HPDE6-E6E7 (cell line): Measurements from ENCODE around the gene CYB5B.

ENCODE experiments used
- DNase-seq: peaks from one replicate; pipeline ENCODE4 v3.0.0; 2011; ENCODE audit warnings: missing footprints; ENCODE audit errors: extremely low spot score

CYB5B gene, protein sequence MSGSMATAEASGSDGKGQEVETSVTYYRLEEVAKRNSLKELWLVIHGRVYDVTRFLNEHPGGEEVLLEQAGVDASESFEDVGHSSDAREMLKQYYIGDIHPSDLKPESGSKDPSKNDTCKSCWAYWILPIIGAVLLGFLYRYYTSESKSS

DNA sequence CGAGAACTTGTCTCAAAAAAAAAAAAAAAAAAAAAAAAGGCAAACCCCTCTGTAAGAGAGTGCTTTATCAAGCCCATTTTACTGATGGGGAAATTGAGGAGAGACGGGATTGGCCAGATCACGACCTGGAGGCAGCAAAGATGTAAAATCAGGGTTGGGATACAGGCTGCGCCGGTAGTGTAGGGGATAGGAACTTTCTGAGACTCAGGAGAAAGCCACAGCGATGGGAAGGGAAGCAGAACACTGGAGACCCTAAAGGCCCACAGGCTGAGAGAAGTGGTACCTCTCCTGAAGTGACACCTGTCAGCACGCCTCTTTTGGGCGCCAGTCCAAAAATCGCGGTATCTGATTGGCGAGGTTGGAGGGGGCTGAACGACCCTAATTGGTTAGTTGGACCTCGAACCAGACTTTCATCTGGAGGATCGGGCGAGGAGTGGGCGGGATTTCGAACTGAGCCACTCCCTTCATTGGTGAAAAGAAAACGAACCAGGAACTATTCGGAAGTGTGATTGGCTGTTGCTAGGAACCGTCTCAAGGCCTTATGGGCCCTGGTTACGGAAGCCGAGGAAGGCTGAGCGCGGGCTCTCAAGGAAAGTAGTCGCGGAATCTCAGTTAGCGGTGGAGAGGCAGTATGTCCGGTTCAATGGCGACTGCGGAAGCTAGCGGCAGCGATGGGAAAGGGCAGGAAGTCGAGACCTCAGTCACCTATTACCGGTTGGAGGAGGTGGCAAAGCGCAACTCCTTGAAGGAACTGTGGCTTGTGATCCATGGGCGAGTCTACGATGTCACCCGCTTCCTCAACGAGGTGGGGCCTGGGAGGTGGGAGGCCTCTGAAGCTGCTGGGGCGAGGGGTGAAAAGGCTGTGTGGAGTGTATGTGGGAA is at the start of gene CYB5B:
Gene CYB5B, plus strand, starts transcription at position 567 of the 882 bp plus-strand sequence. Its CDS starts 65 bp downstream, at position 632.
- DNase-seq, result peak; percentile 99

DNA sequence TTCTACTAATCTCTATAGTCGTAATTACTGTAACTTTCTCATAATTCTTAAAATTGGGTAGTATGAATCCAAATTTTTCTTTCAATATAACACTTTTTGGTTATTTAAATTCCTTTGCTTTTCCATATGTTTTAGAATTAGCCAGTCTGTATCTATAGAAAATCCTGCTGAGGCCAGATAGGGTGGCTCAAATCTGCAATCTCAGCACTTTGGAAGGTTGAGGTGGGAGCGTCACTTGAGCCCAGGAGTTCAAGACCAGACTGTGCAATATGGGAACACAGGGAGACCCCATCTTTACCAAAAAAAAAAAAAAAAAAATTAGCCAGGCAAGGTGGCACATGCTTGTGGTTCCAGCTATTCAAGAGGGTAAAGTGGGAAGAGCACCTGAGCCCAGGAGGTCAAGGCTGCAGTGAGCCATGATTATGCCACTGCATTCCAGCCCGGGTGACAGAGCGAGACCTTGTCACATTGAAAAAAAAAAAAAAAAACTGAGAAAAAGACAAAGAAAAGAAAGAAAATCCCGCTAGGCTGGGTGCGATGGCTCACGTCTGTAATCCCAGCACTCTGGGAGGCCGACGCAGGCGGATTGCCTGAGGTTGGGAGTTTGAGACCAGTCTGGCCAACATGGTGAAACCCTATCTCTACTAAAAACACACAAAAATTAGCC is 47.9 kb upstream of the CYB5B start:
- no peak for DNase-seq

DNA sequence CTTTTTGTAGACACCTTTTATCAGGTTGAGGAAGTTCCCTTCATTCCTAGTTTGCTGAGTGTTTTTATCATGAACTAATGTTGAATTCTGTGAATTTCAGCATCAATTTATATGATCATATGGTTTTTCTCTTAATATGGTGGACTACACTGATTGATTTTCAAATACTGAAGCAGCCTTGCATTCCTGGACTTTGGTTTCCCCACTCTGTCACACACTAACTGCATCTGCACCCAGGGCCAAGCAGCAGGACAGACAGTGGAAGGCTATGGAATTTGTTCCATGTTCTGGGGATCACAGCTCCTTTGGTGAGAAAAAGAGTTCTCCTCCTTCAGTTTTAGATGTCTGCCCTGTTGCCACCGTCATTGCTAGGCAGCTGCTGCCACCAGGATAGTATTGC is 46.4 kb upstream of the CYB5B start:
- no peak for DNase-seq

DNA sequence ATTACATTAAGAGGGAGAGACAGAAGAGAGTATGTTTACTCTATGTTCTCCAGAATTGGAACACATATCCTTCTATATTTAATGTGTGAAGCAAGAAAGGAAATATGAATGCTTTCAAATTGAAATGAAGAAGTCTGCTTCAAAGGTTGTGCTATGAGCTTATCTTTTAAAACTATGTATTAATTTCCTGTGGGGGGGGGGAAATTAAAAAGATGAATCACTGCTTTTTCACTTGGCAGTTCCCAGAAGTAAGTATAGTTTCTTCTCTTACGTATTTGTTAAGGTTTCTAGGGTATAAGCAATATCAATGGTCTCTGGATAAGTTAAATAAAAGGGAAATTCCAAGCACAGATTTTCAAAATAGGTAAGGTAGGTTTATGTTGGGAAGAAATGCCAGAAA is 45.7 kb upstream of the CYB5B start:
- DNase-seq, result no peak

DNA sequence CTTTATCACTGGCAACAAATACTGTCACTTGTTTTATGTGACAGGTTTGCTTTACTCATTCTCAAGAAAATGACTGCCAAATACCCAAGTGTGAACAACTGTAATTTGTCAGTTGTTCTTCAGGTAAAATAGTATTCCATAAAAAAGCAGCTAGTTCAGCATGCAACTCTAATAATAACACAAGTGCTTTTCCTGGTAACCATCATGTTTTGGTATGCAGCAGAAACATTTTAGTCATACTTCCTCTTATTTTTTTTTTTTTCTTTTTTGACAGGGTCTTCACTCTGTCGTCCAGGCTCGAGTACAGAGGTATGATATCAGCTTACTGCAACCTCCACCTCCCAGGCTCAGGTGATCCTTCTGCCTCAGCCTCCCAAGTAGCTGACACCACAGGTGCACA is 43.2 kb upstream of the CYB5B start:
- no peak for DNase-seq

DNA sequence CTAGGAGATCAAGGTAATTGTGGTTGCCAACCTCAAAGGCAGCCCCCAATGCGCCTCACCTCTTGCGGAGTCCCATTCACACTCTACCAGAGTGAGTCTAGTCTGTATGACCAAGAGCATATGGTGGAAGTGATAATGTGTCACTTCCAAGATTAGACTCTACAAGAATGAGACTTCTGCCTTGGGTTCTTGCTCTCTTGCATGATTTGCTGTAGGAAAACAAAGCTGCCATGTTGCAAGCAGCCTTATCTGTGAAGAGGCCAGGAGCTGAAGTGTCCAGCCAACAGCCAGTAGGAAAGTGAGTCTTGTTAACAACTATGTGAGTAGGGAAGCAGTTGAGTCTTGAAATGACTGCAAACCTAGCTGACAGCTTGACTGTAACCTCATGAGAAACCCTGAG is 42.0 kb upstream of the CYB5B start:
- DNase-seq, result no peak

DNA sequence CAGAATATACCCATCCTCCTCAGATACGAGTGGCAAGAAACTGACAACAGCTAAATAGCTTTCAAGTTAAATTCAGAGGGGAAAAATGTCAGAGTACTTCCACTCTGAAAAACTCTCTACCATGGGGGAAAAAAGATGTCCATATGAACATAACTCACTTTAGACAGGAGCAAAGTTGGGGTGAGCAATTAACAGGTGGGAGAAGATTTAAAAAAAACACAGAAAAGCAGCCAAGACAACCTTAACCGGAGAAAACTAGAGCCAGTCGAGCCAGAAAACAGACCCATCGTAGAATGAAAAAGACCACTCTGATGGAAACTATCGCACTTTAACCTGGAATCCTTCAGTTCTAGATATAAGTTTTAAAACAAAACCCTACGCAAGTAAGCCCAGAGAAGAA is 39.4 kb upstream of the CYB5B start:
- DNase-seq, result no peak

DNA sequence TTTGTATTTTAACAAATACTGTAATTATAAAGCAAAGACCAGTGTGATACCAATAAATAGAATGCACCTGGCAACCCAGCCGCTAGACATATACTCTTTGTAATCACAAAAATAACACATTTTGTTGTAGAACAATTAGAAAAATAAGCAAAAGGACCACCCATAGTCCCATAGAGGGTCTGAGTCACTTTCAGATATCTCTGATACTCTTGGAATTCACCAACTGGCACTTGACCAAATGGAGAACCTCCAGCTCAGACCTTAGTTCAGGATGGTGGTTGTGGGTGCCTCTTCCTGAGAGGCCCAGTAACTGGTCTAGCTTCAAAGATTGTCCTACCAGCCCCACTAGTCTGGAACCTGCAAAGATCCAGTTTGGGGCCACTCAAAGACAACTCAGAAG is 37.8 kb upstream of the CYB5B start:
- DNase-seq, result no peak

DNA sequence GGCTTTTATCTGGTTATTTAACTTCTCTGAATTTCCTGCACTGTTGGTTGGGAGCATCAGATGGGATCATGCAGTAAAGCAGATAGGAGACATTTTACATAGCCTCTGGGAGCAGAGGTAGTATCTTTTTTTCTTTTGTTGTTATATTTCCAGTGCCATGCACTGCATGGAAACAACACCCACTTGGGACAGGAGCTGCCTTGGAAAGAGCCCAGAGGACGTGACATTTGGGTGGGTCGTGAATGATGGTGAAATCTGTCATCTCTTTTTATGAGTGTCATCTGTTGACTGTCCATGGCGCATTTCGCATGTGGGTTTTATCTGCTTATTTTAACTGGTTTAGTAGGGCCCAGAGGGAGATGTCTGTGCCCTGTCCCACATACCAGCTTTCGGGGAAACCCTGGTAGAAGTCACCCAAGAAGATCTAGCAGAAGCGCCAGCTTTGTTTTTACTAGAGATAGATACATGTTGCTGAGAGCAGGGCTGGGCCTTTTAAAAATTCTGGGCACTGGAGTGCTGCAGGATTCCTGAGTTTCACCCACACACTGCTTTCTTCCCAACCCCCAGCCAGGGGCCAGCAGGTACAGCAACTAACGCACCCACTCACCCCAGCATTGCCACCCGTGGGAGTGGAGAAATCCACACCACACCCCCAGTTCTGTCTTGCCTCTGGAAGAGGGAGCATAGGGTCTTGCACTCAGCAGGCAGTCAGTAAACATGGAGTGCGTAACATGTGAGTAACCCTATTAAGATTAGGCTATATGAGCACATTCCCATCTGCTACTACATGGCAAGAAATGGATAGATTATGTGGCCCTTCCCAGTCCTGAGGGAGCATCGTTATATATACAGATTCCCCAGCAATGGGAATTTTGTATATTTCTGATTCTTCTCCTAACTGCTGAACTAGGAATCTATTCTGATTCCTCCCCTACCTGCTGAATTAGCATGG is 30.2 kb upstream of the CYB5B start:
- no peak for DNase-seq

DNA sequence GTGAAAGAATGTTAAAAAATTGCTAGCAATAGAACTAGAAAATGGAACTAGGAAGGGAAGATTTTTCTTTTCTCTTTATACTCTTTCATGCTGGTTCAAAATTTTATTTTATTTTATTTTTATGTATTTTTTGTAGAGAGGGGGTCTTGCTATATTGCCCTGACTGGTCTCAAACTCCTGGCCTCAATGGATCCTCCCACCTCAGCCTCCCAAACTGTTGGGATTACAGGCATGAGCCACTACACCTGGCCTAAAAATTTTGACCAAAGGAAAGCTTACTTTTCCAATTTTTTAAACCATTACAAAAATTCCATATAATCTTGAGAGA is 28.6 kb upstream of the CYB5B start:
- no peak for DNase-seq

DNA sequence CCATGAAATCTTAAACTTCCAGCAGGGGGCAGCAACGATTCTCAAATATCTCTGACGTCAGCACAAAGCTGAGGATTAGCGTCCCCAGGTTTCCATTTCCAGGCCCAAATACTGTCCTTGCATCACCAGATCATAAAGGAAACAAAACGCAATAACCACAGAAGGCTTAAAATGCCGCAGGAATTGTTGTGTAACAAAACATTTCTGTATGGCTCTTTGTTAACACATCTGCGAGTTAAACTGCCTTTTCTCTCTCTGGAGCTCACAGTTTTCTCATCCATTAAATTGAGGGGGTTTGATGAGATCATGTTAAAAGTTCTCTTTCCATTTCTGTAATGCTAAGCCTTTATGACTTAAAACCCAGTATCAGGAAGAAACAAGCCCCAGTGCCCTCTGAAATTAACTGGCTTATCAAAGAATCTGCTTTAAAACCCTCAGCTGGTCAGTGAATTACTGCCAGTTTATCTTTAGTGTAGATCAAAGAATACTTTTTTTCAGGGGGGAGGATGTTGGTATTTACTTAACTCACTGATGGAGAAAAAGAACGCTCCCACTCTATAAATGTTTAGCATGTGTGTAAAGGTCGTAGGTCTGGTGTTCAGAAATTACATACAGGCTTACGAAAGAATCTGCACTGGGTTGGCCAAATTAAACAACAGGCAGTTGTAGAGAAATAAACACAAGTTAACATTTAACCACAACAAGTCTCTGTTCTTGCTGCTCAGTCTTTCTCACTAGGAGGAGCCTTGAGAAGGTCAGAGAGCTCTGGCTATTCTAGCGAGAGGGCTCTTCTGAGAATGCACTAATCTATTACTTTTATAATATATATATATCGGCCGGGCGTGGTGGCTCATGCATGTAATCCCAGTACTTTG is 28.0 kb upstream of the CYB5B start:
- DNase-seq, result peak; percentile 74

DNA sequence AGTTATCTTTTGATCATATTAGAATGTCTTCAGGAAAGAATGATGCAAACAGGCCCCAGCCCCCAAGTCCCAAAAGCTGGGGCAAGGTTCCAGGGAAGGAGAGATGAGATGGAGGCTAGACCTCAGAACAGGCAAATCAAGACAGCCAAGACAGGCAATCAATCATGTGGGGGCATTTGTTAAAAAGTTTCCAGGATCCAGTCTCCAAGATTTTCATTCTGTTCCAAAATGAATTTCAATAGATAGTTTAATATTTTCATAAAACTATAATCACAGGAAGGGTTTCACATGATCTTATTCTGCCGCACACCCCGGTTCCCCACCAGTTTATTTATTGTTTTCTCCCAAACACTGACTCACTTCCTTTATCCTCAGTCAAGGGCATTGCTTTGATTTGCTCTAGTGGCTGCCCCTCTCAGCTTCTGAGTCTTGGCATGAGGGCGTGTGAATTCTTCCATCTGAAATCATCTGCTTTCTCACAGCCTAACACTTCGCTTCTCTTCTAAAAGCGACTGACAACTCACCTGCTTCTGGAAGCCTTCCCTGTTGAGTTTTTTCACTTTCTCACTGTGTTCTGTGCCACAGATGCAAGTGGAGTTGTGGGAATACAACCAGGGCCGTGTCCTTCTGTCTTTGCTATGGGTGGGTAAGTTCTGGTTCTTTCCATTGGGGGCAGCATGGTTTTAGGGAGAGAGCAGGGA is 26.4 kb upstream of the CYB5B start:
- no peak for DNase-seq

DNA sequence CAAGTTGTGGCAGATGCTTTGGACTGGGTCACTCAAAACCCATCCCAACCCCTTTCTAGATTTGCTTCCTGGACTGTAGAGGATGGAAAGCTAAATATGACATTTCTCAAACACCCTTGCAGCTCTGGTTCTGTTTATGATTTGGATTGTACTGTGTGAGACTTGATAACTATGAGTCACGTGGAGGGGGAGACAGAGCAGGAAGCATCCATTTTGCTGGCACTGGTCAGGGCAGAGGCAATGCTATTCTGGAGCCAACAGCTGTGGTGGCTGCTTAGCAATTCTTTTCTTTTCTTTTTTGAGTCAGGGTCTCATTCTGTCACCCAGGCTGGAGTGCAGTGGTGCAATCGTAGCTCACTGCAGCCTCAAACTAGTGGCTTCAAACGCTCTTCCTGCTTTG is 25.1 kb upstream of the CYB5B start:
- no peak for DNase-seq

DNA sequence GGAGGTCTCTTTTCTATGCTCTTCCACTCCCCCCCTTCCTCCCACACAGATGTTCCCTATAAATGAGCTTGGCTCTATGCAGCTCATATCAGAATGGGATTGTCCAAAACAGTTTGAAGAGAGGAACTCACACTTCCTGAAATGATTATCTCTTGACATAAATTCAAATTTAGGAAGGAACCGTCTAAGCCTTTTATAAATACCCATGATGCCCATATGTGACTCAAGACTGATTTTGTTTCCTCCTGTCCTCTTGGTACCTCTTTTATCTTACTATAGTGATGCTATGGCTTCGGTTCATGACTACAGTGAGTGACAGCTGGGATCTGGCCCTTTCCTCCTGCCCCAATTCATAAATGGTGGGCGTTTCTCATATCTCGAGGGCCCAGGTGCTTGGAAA is 22.0 kb upstream of the CYB5B start:
- no peak for DNase-seq

DNA sequence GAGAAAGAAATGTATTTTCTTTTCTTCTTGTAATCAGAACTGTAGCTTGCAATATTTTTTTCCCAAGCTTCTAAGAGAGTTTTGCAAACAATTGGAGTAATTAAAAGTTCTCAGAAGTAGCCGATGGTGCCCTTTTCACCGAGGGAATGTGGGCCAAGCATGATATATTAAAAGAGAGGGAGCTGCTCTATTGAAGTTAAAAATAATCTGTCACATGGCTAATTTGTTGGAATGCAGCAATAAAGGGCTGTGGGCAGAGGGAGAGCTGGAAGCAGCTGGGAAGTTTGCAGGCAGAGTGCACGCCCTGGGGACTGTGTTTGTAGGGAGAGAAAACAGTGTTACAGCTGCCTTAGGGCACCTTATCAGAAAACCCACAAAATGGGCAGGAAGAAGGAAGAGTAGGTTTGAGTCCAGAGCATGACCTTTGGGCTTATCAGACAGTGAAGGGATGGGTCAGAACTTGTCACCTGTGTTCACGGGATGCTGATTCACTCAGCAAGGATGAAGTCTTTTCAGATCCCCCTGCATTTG is 20.1 kb upstream of the CYB5B start:
- DNase-seq, result peak; percentile 72

DNA sequence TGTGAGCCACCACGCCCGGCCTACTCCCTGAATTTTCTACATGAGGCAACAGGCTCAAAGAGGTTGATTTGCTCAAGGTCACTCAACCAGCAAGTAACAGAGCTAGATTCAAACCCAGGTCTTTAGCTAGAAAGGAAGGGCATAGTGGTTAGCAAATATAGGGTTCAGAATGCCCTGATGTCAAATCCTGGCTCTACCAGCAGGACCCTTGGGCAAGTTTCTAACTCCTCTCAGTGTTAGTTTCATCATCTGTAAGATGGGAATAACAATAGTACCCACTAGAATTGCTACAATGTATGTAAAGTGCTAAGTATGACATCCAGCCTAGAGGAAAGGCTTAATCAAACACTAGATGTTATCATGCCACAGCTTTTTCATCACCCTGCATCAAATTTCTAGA is 19.1 kb upstream of the CYB5B start:
- no peak for DNase-seq

DNA sequence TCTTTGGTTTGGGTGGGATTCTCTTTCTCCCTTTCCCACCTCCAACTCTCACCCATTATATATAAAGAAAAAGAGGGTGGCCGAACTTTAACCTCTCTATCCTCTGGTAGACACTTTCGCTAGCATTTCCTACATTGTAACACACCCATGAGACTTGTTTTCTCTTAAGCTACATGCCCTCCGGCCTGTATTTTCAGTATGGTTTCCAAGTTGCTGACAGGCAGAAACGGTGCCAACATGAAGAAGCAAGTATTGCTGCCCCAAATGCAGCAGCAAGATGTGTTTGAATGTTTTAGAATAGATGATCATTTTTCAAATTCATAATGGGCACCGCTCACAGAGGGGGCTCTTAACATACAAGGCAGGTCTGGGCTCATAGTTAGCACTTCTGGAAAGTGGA is 18.7 kb upstream of the CYB5B start:
- DNase-seq, result no peak

DNA sequence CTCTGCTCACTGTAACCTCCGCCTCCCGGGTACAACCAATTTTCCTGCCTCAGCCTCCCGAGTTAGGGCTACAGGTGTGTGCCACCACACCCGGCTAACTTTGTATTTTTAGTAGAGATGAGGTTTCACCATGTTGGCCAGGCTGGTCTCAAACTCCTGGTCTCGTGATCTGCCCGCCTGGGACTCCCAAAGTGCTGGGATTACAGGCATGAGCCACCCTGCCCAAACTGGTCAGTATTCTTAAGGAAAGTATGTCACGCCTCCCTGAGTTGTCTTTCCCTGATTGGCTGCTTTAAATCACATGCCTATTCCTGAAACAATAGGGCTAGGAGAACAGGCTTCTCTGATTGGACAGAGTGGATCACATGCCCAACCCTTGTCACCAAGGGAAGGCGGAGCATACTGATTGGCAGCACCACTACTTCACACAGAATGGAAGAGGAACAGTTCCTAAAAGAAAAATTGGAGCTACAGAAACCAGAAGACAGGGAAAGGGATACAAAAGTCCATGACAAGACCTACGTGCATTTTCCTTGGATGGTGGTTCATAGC is 17.6 kb upstream of the CYB5B start:
- DNase-seq, result no peak

DNA sequence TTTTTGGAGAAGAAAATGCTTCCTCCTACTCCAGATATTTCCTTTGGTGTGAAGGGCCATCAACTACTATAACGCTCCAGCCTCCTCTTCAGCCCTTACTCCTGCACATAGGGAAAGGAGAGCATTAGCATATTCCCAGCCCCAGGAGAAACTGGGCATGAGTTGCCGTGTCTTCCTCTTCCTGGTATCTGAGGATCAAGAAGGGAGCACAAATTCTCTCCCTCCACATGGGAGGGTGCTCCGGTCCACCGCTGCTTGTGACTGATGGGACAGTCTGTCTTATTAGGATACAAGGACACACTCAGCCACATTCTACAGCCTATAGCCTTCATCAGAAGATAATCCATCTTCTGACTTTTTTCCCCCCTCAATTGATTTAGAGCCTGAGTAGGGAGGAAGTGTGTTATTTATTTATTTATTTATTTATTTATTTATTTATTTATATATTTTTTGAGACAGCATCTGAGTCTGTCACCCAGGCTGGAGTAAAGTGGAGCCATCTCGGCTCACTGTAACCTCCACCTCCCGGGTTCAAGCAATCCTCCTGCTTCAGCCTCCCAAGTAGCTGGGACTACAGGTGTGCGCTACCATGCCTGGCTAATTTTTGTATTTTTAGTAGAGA is 16.6 kb upstream of the CYB5B start:
- DNase-seq, result no peak
